ENCODE measurements around the gene SCAI. TPM values are rescaled to one million over a fixed set of nuclear protein-coding genes. Genes with fewer than 3 reads are reported as not detected.

SCAI gene
- total RNA-seq, 1 experiment from 2014 or later = 4.7 TPM

DNA sequence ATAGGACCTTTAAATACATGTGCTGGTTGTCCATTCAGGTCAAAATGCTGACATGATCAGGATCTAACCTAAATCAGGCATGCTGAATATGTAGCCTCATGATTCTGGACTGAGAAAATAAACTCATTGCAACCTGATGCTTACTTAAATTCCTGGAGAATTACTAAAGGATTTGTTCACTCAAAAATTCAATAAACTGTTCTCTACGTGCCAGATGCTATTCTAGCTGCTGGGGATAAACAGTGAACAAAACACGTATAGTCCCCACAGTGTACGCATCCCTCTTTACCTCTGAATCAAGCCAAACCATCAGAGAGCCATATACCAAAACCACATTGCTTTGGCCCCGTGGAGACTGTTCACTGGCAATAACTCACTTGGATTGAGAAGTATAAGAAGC, 6.1 kb downstream of the SCAI start:
- BruUV-seq (replicated peaks) = no TSS peak
- TF ChIP-seq SIN3A (IDR thresholded peaks at IDR 0.05; ENCODE audit: borderline replicate concordance, insufficient read depth, low read depth, low read length) = no peak
- TF ChIP-seq, protein P1, sequence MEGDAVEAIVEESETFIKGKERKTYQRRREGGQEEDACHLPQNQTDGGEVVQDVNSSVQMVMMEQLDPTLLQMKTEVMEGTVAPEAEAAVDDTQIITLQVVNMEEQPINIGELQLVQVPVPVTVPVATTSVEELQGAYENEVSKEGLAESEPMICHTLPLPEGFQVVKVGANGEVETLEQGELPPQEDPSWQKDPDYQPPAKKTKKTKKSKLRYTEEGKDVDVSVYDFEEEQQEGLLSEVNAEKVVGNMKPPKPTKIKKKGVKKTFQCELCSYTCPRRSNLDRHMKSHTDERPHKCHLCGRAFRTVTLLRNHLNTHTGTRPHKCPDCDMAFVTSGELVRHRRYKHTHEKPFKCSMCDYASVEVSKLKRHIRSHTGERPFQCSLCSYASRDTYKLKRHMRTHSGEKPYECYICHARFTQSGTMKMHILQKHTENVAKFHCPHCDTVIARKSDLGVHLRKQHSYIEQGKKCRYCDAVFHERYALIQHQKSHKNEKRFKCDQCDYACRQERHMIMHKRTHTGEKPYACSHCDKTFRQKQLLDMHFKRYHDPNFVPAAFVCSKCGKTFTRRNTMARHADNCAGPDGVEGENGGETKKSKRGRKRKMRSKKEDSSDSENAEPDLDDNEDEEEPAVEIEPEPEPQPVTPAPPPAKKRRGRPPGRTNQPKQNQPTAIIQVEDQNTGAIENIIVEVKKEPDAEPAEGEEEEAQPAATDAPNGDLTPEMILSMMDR (IDR thresholded peaks at IDR 0.05) = no peak
- TF ChIP-seq, protein P2, sequence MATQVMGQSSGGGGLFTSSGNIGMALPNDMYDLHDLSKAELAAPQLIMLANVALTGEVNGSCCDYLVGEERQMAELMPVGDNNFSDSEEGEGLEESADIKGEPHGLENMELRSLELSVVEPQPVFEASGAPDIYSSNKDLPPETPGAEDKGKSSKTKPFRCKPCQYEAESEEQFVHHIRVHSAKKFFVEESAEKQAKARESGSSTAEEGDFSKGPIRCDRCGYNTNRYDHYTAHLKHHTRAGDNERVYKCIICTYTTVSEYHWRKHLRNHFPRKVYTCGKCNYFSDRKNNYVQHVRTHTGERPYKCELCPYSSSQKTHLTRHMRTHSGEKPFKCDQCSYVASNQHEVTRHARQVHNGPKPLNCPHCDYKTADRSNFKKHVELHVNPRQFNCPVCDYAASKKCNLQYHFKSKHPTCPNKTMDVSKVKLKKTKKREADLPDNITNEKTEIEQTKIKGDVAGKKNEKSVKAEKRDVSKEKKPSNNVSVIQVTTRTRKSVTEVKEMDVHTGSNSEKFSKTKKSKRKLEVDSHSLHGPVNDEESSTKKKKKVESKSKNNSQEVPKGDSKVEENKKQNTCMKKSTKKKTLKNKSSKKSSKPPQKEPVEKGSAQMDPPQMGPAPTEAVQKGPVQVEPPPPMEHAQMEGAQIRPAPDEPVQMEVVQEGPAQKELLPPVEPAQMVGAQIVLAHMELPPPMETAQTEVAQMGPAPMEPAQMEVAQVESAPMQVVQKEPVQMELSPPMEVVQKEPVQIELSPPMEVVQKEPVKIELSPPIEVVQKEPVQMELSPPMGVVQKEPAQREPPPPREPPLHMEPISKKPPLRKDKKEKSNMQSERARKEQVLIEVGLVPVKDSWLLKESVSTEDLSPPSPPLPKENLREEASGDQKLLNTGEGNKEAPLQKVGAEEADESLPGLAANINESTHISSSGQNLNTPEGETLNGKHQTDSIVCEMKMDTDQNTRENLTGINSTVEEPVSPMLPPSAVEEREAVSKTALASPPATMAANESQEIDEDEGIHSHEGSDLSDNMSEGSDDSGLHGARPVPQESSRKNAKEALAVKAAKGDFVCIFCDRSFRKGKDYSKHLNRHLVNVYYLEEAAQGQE (IDR thresholded peaks at IDR 0.05; ENCODE audit: insufficient read depth in 1 of 2, low read depth in 2 of 2, low read length in 1 of 2) = no peak
- no peak for TF ChIP-seq TCF7L2 (IDR thresholded peaks at IDR 0.05; ENCODE audit: low read depth, low read length)
- TF ChIP-seq POLR2AphosphoS5 (IDR thresholded peaks at IDR 0.05; ENCODE audit: low read depth, low read length) = no peak
- POLR2A ChIA-PET = no interaction called here
- Histone ChIP-seq H3K9me3 (ENCODE audit: control insufficient read depth, insufficient read depth, low read depth, low read length) (no peaks in the 10 kb centered on the region; the same call in 1 of the 2 replicates), H3K4me3 (ENCODE audit: low read depth in 2 of 2, low read length in 2 of 2) (no peak overlapping the region), H3K4me1 (ENCODE audit: control insufficient read depth, insufficient read depth, low read length) (no peaks in the 10 kb centered on the region), H3K27ac (ENCODE audit: low read length) (no peak overlapping the region), H3K27me3 (ENCODE audit: control insufficient read depth, insufficient read depth, low read length) (no peaks in the 10 kb centered on the region), H3K36me3 (ENCODE audit: control insufficient read depth, insufficient read depth, low read length) (no peaks in the 10 kb centered on the region; the same call in 1 of the 2 replicates)
- in situ Hi-C loops (cut with HindIII; ENCODE audit: low pct_unique_long_range_greater_than_20kb, low sequenced_read_pairs) = no loop called here
- CTCF ChIA-PET = no interaction called here
- no peak for DNase-seq (ENCODE audit: low read depth, low spot score)
- intact Hi-C loops (cut with micrococcal nuclease; ENCODE audit: unreplicated experiment) = loop anchor here (2.0 kb wide), 1 partner anchor 38 kb away; no protein-coding TSS in a partner anchor
- ATAC-seq = no peak

DNA sequence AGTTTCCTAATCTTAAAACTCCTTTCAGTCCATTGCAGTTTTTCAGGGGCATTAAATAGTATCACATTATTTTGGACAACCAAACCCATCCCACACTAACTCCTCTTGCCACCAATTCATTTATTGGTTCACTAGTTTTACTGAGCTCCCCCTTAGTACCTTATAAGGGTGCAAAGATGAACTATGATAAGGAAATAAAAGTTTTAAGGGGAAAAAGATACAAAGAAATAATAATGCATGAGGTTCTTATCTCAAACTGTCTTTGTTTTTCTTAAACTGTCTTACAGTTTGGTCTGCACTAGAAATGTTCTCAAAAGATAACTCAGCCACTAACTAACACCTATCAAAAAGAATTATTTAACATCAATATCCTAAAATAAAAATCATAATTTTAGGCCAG, 8.4 kb downstream of the SCAI start:
- no peak for ATAC-seq
- Histone ChIP-seq H3K9me3 (ENCODE audit: control insufficient read depth, insufficient read depth, low read depth, low read length) (no peaks in the 10 kb centered on the region; the same call in 1 of the 2 replicates), H3K4me3 (ENCODE audit: low read depth in 2 of 2, low read length in 2 of 2) (no peak overlapping the region), H3K27me3 (ENCODE audit: control insufficient read depth, insufficient read depth, low read length) (no peaks in the 10 kb centered on the region), H3K27ac (ENCODE audit: low read length) (no peak overlapping the region), H3K4me1 (ENCODE audit: control insufficient read depth, insufficient read depth, low read length) (no peaks in the 10 kb centered on the region), H3K36me3 (ENCODE audit: control insufficient read depth, insufficient read depth, low read length) (no peaks in the 10 kb centered on the region)
- no TSS peak for BruUV-seq (replicated peaks)
- CTCF ChIA-PET = no interaction called here
- in situ Hi-C loops (cut with HindIII; ENCODE audit: low pct_unique_long_range_greater_than_20kb, low sequenced_read_pairs) (no loop called here), intact Hi-C loops (cut with micrococcal nuclease; ENCODE audit: unreplicated experiment) (no loop called here)
- DNase-seq (ENCODE audit: low read depth, low spot score) = no peak
- TF ChIP-seq, protein P1 (IDR thresholded peaks at IDR 0.05) = no peak
- TF ChIP-seq TCF7L2 (IDR thresholded peaks at IDR 0.05; ENCODE audit: low read depth, low read length) (no peak), POLR2AphosphoS5 (IDR thresholded peaks at IDR 0.05; ENCODE audit: low read depth, low read length) (no peak), SIN3A (IDR thresholded peaks at IDR 0.05; ENCODE audit: borderline replicate concordance, insufficient read depth, low read depth, low read length) (no peak)
- TF ChIP-seq, protein P2 (IDR thresholded peaks at IDR 0.05; ENCODE audit: insufficient read depth in 1 of 2, low read depth in 2 of 2, low read length in 1 of 2) = no peak
- POLR2A ChIA-PET = no interaction called here

All from Panc1 (cell line).